Limb (tissue), 2 donors: ENCODE measurements around the gene SF3B6.
"Not testable (repeated sequence)": the region's sequence is repeated elsewhere in the genome, so short reads cannot be mapped to it uniquely, and the experiment has no call there.

ENCODE experiments used
- DNase-seq, 2 donors: peaks; one replicate each; pipeline ENCODE4 v3.0.0-alpha.2; 2016; ENCODE audit errors: extremely low spot score in 2 of 2

SF3B6 gene

GRCh38 chr2:24095171-24095677, 19.1 kb upstream of the SF3B6 start:
- not testable (repeated sequence) for DNase-seq

DNA sequence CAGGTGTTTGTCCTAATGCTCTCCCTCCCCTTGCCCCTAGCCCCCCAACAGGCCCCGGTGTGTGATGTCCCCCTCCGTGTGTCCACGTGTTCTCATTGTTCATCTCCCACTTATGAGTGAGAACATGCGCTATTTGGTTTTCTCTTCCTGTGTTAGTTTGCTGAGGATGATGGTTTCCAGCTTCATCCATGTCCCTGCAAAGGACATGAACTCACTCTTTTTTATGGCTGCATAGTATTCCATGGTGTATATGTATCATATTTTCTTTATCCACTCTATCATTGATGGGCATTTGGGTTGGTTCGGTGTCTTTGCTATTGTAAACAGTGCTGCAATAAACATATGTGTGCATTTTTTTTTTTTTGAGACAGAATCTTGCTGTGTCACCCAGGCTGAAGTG, 17.1 kb upstream of the SF3B6 start:
- DNase-seq = not testable (repeated sequence)

GRCh38 chr2:24088821-24089359, 12.8 kb upstream of the SF3B6 start:
- no peak for DNase-seq

- no peak for DNase-seq
These were observed 10.9 kb upstream of the SF3B6 start for GRCh38 chr2:24087032-24087431.

- DNase-seq = no peak
These were observed 10.1 kb upstream of the SF3B6 start for GRCh38 chr2:24086241-24086640.

- no peak for DNase-seq
These were observed 9.0 kb upstream of the SF3B6 start for GRCh38 chr2:24085200-24085489.

DNA sequence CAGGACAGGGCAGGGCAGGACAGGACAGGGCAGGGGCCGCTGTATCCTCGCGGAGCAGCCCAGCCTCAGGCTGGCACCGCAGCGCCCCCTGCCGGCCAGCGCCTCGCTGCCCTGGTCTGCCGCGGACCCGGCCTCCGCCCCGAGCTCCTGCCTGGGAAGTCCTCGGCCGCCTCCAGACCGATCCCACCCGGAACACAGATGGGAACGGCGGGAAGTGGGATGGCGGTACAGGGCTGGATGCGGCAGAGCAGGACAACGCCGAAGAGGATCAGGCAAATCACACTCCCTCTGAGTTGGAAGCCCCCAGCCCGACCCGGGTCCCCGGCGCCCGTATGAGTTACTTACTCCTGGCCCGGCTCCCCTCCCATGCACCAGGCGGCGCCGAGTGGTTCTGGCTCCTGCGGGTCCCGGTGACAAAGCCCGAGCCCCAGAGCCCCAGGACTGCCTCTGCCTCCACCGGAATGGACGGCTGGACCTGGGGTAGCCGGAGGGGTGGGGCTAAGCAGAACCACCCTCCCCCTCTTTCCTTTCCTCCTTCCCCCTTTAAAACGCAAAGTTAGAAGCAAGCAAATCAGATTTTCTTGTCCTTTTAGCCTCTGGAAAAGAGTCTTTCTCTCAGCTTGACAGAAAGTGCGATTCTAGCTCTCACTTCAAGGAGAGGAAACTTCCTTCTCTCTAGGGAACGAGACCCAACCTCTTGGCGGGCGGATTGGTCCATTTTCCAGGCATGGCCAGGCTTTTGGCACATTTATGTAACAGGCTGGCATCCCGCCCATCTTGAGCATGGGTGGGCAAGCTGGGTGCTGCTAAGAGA, 8.5 kb upstream of the SF3B6 start, which contains the start of gene TP53I3:
Gene TP53I3, minus strand, starts transcription at position 449 of the 814 bp plus-strand sequence. CDS start 508 bp downstream, outside the sequence.
- DNase-seq = peak; percentile 91 to 96

- peak in 1 of 2 donors; percentile 84 for DNase-seq
These were observed 7.7 kb upstream of the SF3B6 start for GRCh38 chr2:24083567-24084385.

- no peak for DNase-seq
These were observed 6.9 kb upstream of the SF3B6 start for GRCh38 chr2:24082787-24083566.

GRCh38 chr2:24080701-24081100, 4.6 kb upstream of the SF3B6 start:
- DNase-seq = peak in 1 of 2 donors; percentile 62

GRCh38 chr2:24077879-24078278, 1.8 kb upstream of the SF3B6 start:
- DNase-seq = no peak

DNA sequence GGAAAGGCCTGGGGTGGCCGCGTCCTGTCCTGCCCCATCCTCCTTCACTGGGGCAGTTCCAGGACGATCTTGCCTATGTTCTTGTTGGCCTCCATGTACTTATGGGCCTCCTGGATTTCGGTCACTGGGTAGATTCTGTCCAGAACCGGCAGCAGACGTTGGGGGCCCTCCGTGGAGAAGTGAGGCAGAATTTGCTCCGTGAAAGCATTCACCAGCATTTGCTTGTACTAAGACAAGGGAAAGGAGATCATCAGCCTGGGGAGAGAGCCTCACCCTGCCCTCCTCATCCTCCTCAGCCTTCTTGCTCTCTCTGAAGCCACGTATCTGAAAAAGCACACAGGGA, 1.4 kb upstream of the SF3B6 start:
- DNase-seq = no peak

DNA sequence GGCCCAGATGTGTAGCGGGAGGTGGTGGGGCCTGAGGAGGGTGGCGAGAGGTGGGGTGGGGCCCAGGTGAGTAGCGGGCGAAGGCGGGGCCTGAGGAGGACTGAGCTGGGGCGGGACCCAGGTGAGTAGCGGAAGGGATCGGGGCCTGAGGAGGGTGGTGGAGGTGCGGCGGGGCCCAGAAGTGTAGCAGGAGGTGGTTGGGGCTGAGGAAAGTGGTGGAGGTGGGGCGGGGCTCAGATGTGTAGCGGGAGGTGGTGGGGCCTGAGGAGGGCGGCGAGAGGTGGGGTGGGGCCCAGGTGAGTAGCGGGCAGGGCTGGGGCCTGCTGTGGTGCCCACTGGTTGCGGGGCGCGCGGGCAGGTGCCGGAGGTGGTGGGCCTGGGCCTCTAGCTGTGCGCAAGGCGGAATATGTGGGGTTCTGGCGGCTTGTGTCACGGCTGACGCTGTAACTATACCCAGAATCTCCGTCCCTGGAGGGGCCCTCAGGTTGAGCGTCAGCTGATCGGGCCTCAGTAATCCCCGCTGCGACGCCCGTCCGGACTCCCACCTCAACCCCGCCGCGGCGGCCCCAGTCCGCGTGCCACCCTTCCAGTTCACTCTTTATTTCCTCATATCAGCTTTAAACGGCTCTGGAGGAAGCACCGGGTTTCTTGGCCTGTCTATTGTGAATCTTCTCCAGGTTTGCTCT, 866 bp upstream of the SF3B6 start:
- peak in 1 of 2 donors; percentile 57 for DNase-seq

DNA sequence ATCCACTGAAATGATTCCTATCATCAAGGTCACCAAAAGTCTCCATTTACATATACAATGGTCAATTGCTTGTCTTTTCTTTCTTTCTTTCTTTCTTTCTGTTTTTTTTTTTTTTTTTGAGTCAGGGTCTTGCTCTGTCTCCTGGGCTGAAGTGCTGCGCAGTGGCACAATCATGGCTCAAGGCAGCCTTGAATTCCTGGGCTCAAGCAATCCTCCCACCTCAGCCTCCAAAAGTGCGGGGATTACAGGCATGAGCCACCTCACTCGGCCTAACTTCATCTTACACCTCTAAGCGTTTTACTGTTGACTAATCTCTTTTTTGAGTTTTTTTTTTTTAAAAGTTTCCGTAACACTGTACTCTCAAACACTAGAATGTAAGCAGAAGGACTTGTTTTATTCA, 867 bp downstream of the SF3B6 start:
- no peak for DNase-seq

- DNase-seq = no peak
These were observed 2.3 kb downstream of the SF3B6 start for GRCh38 chr2:24073816-24074215.

GRCh38 chr2:24072259-24072658, 3.9 kb downstream of the SF3B6 start:
- DNase-seq = no peak

DNA sequence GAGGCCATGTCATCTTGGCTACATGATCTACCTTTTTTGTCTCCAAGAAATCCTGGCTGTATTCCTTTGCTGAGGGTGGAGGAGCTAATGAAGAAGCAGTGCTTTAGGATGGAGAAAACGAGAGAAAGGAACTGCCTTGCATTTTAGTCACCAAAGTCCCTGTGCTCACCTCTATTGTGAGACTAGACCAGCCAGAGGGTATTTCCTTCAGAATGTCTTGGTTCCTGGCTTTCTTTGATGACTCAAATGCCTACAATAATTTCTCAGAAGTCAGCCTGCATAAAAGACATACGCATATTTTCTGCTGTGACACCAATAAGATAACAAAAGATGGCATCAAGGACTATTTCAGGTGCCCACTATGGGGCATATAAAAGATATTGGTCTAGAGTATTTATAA, 10.8 kb downstream of the SF3B6 start:
- DNase-seq = no peak

GRCh38 chr2:24058564-24059271, 17.4 kb downstream of the SF3B6 start:
- no peak for DNase-seq

DNA sequence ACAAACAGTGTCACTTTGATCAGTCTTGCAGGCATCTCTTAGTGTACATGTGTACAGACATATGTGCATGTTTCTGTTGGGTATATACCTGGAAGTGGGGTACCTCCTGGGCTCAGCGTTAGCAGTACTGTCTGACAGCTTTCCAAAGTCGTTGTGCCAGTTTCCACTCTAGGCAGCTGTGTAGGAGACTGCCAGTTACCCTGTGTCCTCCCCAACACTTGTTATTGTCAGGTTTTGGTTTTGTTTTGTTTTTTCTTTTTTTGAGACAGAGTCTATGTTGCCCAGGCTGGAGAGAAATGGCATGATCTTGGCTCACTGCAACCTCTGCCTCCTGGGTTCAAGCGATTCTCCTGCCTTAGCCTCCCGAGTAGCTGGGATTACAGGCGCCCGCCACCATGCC, 20.4 kb downstream of the SF3B6 start:
- DNase-seq = no peak

DNA sequence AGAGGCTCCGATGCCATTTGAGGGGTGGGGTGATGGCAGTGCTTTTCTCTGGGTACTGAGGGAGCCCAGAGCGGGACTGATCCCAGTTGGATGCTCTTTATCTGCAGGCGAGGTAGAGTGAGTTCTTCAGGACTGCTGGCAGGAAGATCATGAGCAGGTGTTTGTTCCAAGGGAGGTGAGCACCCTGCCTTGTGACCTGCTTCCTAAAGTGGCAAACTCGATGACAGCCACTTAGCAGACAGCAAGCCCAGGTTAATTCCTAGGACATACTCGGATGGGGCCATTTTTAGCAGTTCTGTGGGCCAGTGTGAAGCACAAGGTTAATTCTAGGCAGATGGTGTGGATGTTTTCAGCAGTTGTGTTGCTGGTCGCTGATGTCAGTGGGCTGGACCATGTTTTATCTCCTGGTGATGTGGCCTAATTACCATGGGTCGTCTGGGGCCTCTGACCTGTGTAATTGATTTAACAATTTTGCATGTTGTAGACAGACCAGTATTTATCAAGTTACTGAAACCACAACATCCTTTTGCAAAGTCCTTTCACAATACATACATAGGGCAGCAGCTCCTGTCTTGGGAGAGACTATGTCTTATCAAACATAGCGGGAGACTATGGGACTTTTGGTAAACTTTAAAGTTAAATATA, 21.6 kb downstream of the SF3B6 start:
- no peak for DNase-seq
